Transverse colon (tissue), 4 donors: ENCODE data around the gene CCBE1. TPM values are rescaled to one million over a fixed set of nuclear protein-coding genes. Genes with fewer than 3 reads are reported as not detected.

Source experiments
- DNase-seq: peaks from one replicate; pipeline ENCODE4 v3.0.0-alpha.2; 2019
- H3K27ac ChIP-seq, 4 donors: fragments of 200-600 bp; sonication (generic); 2 replicates each; pipeline ENCODE4 v1.5.1; 2016 to 2018; ENCODE audit warnings: inconsistent platforms in 4 of 4
- H3K27me3 ChIP-seq: fragments of 200-600 bp; sonication (generic); 2 replicates; pipeline ENCODE4 v1.5.1; 2017; ENCODE audit warnings: inconsistent platforms
- H3K36me3 ChIP-seq, 4 donors: fragments of 200-600 bp; sonication (generic); 2 replicates each; pipeline ENCODE4 v1.5.1; 2017 to 2019; ENCODE audit warnings: inconsistent platforms in 4 of 4
- H3K4me1 ChIP-seq, 4 donors: fragments of 200-600 bp; sonication (generic); 2 replicates each; pipeline ENCODE4 v1.5.1; 2017 to 2020; ENCODE audit warnings: inconsistent platforms in 4 of 4
- H3K4me3 ChIP-seq, 4 donors: fragments of 200-600 bp; sonication (generic); 1 replicate in 1 of 4; 2 replicates in 3 of 4; pipeline versions ENCODE4 v1.5.1 to v1.6.1; 2017 to 2019; ENCODE audit warnings: inconsistent platforms in 4 of 4
- H3K9me3 ChIP-seq, 2 donors: fragments of 200-600 bp; sonication (generic); 2 replicates each; pipeline ENCODE4 v1.5.1; 2017 to 2019; ENCODE audit warnings: inconsistent platforms in 2 of 2
- EP300 ChIP-seq: sonication (generic); formaldehyde crosslinking; IDR thresholded peaks from one replicate; pipeline ENCODE4 v1.6.1; 2017; ENCODE audit warnings: antibody characterized with exemption, low read depth
- POLR2A ChIP-seq: fragments of 450-650 bp; IDR thresholded peaks from one replicate; pipeline ENCODE4 v1.6.1; 2016; ENCODE audit warnings: antibody characterized with exemption, mild to moderate bottlenecking, moderate library complexity
- POLR2AphosphoS5 ChIP-seq, 3 donors: sonication (generic); formaldehyde crosslinking; IDR thresholded peaks; one replicate each; pipeline ENCODE4 v1.6.1; 2016; ENCODE audit warnings: antibody characterized with exemption in 3 of 3
- WGBS, 2 donors: methylation state at CpG; one replicate each; pipeline ENCODE4 v1.1.5; 2018; ENCODE audit warnings: low coverage in 1 of 2; 5-methylcytosine and 5-hydroxymethylcytosine counted together
- in situ Hi-C, 4 donors: fragments of 200-750 bp; cut with MboI; loops; one replicate each; pipeline versions ENCODE4 v1.15.0 to v1.15.1; 2017; ENCODE audit warnings: low sequenced_read_pairs in 3 of 4, low pct_ligation_motif_present in 1 of 4, low pct_unique_long_range_greater_than_20kb in 1 of 4
- intact Hi-C: fragments of 100-400 bp; cut with DNase I; formaldehyde crosslinking; loops from one replicate; pipeline ENCODE4 v1.15.1; 2023; ENCODE audit warnings: low total_unique reads
- total RNA-seq, 4 donors: library from RNA; depleted of rRNA; stranded (reverse); fragments of >200 nt; gene quantifications; one replicate each; pipeline ENCODE4 v1.1.0, GENCODE V29; 2016
- TF ChIP-seq, protein P1 (sequence below), 5 experiments: fragments of 200-600 bp in 3 of 5; fragments of 450-650 bp in 2 of 5; sonication (generic) in 3 of 5; IDR thresholded peaks; 1 replicate in 2 of 5; 2 replicates in 3 of 5; pipeline ENCODE4 v1.5.1; 2016 to 2017; ENCODE audit warnings: antibody characterized with exemption in 5 of 5, inconsistent platforms in 3 of 5, mild to moderate bottlenecking in 2 of 5, moderate library complexity in 1 of 5

The CCBE1 gene
- total RNA-seq, 4 donors from 2014 or later, result 6.1 to 43.0 (median 15.7) TPM

DNA sequence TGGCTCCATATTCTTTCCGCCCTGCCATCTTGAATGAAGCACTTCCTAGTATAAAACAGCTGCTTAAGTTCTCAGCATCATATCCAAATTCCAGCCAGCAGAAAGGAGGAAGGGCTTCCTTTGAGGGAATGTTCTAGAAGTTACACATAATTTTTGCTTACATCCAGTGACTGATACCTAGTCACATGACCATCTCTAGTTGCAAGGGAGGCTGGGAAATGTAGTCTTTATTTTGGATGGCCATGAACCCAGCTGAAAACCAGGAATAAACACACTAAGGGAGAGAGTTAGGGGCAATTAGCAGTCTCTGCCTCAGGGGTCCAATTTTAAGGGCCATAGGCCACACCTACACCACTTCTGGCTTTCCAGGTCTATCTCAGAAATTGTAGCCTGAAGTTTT, 280.4 kb downstream of the CCBE1 start:
- no peak for TF ChIP-seq EP300
- TF ChIP-seq POLR2AphosphoS5 (IDR thresholded peaks at IDR 0.05), result no peak
- TF ChIP-seq, protein P1, sequence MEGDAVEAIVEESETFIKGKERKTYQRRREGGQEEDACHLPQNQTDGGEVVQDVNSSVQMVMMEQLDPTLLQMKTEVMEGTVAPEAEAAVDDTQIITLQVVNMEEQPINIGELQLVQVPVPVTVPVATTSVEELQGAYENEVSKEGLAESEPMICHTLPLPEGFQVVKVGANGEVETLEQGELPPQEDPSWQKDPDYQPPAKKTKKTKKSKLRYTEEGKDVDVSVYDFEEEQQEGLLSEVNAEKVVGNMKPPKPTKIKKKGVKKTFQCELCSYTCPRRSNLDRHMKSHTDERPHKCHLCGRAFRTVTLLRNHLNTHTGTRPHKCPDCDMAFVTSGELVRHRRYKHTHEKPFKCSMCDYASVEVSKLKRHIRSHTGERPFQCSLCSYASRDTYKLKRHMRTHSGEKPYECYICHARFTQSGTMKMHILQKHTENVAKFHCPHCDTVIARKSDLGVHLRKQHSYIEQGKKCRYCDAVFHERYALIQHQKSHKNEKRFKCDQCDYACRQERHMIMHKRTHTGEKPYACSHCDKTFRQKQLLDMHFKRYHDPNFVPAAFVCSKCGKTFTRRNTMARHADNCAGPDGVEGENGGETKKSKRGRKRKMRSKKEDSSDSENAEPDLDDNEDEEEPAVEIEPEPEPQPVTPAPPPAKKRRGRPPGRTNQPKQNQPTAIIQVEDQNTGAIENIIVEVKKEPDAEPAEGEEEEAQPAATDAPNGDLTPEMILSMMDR (IDR thresholded peaks at IDR 0.05), result no peak
- no peak for TF ChIP-seq POLR2A
- Histone ChIP-seq H3K27me3 (no peaks in the 10 kb centered on the region), H3K27ac (no peak overlapping the region), H3K4me3 (no peak overlapping the region), H3K9me3 (no peaks in the 10 kb centered on the region), H3K36me3 (no peaks in the 10 kb centered on the region), H3K4me1 (no peaks in the 10 kb centered on the region)
- intact Hi-C loops (no loop called here), in situ Hi-C loops (no loop called here)
- 80 to 95% methylated on average over 1 of the region's 1 CpG for WGBS, 2 donors
- DNase-seq, result no peak

DNA sequence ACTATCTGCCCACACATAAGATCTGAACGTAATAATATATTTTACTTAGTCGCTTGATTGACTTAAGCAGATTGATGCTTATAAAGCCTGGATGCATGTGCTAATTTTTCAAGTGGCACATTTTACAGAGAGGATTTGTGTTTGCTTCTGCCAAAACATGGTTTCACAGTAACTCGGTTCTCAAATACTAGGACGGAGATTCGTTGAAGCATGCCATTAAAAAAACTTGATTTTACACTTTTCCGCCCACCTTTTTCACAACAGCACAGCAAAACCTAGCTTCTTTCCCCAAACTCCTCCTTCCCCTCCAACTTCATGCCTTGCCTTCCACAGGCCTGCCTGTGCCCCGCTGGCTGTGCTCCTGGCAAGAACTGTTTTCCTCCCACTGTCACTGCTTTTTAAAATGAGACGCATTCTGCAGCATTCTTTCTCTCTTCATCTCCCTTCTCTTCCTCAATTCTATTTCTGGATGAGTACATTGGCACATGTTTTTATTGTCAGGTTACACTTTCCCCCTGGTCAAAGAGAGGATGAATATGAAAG, 283.0 kb downstream of the CCBE1 start:
- no peak overlapping the region for H3K27ac ChIP-seq
- 82 to 85% methylated on average over 7 to 8 of the region's 8 CpGs for WGBS, 2 donors
- no peaks in the 10 kb centered on the region for H3K4me1 ChIP-seq
- in situ Hi-C loops, result no loop called here
- intact Hi-C loops, result no loop called here
- no peak for DNase-seq
- no peaks in the 10 kb centered on the region for H3K36me3 ChIP-seq
- H3K9me3 ChIP-seq, result no peaks in the 10 kb centered on the region
- H3K27me3 ChIP-seq, result no peaks in the 10 kb centered on the region
- no peak overlapping the region for H3K4me3 ChIP-seq
- TF ChIP-seq, protein P1 (IDR thresholded peaks at IDR 0.05), result no peak
- TF ChIP-seq EP300 (no peak), POLR2AphosphoS5 (IDR thresholded peaks at IDR 0.05) (no peak), POLR2A (no peak)

DNA sequence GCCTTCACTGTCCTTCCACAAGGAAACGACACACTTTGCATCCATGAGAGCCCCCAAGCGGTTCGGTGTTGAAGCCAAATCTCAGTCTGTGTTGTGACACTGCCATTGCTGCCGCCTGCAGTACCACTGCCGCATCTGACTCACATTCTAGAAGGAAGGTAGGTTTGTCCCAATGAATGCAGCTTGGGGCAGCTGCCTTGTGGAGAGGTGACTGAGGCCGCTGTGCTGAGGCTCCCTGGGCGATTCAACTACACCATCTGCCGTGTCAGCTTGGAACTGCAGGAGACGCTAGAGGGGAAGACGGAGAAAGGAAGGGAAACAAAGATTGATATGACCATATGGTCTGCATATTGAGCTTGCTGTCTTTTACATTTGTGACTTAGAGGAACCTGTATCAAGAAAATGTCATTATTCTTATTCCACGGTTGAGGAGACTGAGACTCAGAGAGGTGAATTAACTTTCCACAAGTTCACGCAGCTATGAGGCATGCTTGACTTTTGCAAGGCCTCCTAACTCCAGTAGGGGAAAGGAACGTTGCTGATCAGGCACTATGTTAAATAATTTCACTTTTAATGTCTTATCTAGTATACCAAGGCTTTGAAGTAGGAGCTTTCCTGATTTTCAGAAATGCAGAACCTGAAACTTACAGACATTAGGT, 294.7 kb downstream of the CCBE1 start:
- WGBS, 2 donors, result 15 to 18% methylated on average over 8 to 13 of the region's 13 CpGs

DNA sequence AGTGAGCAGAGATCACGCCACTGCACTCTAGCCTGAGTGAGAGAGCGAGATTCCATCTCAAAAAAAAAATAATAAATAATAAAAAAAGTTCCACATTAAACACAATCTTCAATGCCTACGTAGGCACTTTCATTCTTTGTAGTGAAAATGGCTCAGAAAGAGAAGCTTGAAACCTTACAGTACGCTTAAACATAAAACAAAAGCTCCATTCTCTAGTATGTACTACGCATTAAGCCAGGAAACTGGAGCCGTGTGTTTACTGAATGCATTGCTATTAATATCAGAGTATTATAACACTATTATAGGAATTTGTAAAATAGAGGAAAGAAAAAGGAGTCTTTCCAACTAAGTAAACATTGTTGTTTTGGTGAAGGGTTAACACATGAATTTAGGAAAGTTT, 296.8 kb downstream of the CCBE1 start:
- in situ Hi-C loops, result no loop called here
- intact Hi-C loops, result no loop called here
- no peak overlapping the region for H3K27ac ChIP-seq
- H3K27me3 ChIP-seq, result no peaks in the 10 kb centered on the region
- no peaks in the 10 kb centered on the region for H3K36me3 ChIP-seq
- WGBS, 2 donors, result 78 to 87% methylated on average over 5 to 6 of the region's 6 CpGs
- TF ChIP-seq POLR2A (no peak), EP300 (no peak), POLR2AphosphoS5 (IDR thresholded peaks at IDR 0.05) (no peak)
- TF ChIP-seq, protein P1 (IDR thresholded peaks at IDR 0.05), result no peak
- H3K4me3 ChIP-seq, result no peak overlapping the region
- H3K4me1 ChIP-seq, result no peaks in the 10 kb centered on the region
- DNase-seq, result no peak
- no peaks in the 10 kb centered on the region for H3K9me3 ChIP-seq

More for the DNA sequence above, 294.7 kb downstream of the CCBE1 start:
- Histone ChIP-seq H3K36me3 (no peaks in the 10 kb centered on the region), H3K4me3 (no peak overlapping the region), H3K27me3 (no peaks in the 10 kb centered on the region), H3K4me1 (no peaks in the 10 kb centered on the region), H3K27ac (no peak overlapping the region), H3K9me3 (no peaks in the 10 kb centered on the region)
- in situ Hi-C loops, result no loop called here
- no peak for TF ChIP-seq POLR2A
- TF ChIP-seq, protein P1 (IDR thresholded peaks at IDR 0.05), result peak; percentile 82 to 89 (median 82)
- DNase-seq, result peak; percentile 74
- intact Hi-C loops, result no loop called here
